ENCODE results near the gene KLF16.

Gene KLF16

GRCh38 chr19:1808395-1808731 is 55.0 kb downstream of the KLF16 start:
- no peak for DNase-seq (ENCODE audit: low read depth, low spot score)

GRCh38 chr19:1807695-1808394 is 55.5 kb downstream of the KLF16 start:
- DNase-seq (ENCODE audit: low read depth, low spot score), result no peak

- no peak for DNase-seq (ENCODE audit: low read depth, low spot score)
These were observed 56.2 kb downstream of the KLF16 start for GRCh38 chr19:1807030-1807694.

GRCh38 chr19:1806184-1807029 is 57.0 kb downstream of the KLF16 start:
- no peak for DNase-seq (ENCODE audit: low read depth, low spot score)

GRCh38 chr19:1805401-1806183 is 57.8 kb downstream of the KLF16 start:
- DNase-seq (ENCODE audit: low read depth, low spot score), result no peak

GRCh38 chr19:1804858-1805257 is 58.5 kb downstream of the KLF16 start:
- no peak for DNase-seq (ENCODE audit: low read depth, low spot score)

Data from brain pericyte (primary cell).